Measurements from ENCODE around the gene MXD4.

MXD4 gene

DNA sequence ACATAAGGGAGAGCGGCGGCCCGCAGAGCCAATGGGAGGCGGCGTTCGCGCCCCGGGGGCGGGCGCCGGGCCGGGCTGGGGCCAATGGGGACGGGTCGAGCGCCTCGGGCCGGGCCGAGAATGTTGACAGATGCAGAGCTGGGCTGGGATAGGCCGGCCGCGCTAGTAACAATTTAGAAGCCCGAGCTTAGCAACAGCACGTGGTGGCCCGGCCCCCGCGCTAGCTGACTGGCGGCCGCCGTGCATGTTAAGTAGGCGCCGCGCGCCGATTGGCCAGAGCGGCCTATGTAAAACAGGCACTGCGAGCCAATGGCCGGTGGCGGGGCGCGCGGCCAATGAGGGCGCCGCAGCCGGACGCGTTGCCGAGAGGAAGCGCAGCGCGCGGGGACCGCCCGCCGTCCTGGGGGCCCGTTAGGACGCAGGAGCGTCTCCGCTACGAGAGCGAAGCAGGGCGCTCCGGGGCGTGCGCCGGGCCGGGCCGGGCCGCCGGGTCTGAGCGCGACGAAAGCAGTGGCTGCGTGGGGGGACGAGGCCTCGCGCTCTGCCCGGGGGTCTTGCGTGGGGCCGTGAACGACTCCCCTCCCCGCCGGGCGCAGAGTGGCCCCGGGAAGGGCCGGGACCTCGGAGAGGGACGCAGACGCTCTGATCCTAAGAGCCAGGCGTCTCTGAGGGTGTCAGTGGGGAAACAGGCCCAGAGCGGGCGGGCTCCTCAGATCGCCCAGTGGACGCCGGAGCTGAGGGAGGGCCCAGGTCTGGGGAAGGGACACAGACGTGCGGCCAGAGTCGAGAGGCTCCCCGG, 435 bp upstream of the MXD4 start:
- DNase-seq (ENCODE audit: low spot score) = peak; percentile 99

DNA sequence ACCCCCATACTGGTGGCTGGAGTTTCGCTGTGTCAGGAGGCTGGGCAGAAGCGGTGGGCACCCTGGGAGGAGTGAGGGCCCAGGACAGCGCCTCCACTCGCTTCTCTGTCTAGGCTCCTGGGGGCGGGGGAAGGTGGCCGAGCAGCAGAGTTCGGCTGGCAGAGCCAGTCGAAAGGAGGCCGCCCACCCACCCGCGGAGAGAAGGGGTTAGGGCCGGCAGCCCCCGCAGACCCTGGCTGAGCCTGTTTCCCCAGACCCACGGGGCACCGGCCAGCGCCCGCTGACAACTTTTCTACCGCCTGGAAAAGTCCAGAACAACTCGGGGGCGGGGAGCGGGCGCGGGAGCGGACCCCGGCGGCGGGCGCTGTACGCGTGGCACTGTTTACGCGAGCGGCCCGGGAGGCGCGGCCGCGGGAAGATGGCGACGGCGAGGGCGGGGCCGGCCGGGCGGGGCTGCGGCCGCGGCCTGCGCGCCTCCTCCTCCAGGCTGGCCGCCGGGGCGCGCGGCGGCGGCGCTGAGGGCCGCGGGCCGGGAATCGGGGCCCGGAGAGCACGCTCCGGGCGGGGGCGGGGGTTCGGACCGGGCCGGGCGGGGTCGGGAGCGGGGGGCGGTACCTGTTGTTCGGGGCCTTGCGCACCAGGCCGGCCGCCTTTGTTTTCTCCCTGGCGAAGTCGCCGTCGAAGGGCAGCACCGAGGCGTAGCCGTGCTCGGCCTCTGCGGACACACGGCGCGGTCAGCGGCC, 628 bp downstream of the MXD4 start:
- DNase-seq (ENCODE audit: low spot score) = no peak

DNA sequence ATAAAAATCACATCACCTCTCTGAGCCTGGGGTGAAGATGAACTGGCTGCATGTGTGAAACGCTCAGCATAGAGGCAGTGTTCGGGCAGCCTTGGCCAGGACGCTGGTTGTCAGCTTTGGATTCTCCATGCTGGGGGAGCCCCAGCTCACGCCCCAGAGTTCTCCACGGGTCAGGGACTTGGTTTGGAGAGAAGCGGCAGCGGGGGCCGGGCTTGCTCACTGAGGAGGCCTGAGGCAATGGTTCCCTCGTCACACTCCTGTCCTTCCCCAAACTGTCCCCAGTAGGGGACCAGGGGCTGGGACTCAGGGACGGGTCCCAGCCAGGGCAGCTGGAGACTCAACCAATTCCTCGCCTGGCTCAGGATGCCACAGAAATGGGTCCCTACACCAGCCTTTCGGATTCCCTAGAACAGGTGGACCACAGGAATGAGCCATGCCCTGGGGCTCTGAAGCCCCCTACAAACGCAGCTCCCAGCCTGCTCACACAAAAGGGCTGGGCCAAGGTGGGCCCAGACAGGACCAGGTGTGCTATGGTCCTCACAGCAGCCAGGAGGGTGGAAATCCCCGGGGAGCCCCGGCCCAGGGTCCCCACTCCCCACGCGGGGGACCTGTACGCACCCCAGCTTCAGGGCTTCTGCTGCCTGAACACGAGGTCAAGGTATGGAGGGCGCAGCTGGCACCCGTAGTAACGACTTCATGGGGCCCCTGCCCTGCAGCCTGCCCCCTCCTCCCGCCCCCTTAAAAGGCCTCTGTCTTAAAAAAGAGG, 1.4 kb downstream of the MXD4 start:
- DNase-seq (ENCODE audit: low spot score) = no peak

DNA sequence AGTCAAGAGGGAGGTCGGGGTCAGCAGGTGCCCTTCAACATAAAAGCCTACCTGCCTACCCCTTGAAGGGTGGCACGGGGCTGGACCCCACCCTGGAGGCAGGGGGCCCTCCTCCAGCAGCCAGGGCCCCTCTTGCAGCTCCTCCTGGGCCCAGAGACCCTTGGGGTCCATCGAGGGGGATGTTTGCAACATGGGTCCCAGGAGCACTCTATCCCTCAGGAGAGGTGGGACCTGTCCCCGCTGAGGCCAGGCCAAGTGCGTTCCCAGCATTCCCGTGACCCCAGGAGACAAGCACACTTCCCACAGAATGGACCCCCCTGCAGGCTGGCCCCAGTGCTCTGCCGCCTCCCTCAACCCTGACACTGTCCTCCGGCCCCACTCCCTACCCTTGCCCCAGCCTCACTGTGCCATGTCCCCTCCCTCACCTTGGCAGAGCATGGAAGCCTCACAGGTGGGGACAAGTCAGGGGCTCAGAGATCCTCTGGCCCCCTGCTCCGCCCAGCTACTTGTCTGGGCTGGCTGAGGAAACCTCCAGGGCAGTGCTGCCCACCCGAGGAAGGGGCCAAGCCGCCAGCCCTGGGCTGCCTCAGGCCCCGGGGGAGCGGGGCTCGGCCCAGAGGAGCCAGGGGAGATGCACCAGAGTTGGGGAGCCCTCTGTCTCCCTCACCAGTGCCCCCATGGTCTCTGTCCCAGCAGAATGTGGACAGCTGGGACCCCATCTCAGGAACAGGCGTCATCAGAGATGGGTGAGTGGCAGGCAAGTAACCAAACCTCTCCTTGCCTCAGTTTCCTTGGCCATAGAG, 2.2 kb downstream of the MXD4 start:
- no peak for DNase-seq (ENCODE audit: low spot score)

DNA sequence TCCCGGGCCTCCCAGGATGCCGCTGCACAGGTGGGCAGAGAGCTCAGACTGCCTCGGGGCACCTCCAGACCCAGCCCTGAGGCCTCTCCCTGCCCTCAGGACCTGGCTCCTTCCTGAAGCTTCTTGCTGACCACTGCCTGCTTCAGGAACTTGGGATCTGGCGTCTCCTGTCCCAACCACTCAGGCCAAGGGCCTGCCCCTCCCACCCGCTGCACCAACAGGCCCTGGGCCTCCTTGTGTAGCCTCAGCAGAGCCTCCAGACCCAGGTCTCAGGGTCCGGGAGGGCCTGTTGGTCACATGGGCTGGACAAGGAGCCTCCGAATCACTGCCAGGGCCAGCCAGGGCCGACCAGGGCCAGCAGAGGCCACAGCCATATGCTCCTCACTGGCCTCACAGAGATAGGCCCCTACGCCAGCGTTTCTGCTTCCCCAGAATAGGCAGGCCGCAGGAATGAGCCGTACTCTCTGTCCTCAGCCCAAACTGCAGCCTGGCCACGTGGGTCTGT, 2.8 kb downstream of the MXD4 start:
- no peak for DNase-seq (ENCODE audit: low spot score)

DNA sequence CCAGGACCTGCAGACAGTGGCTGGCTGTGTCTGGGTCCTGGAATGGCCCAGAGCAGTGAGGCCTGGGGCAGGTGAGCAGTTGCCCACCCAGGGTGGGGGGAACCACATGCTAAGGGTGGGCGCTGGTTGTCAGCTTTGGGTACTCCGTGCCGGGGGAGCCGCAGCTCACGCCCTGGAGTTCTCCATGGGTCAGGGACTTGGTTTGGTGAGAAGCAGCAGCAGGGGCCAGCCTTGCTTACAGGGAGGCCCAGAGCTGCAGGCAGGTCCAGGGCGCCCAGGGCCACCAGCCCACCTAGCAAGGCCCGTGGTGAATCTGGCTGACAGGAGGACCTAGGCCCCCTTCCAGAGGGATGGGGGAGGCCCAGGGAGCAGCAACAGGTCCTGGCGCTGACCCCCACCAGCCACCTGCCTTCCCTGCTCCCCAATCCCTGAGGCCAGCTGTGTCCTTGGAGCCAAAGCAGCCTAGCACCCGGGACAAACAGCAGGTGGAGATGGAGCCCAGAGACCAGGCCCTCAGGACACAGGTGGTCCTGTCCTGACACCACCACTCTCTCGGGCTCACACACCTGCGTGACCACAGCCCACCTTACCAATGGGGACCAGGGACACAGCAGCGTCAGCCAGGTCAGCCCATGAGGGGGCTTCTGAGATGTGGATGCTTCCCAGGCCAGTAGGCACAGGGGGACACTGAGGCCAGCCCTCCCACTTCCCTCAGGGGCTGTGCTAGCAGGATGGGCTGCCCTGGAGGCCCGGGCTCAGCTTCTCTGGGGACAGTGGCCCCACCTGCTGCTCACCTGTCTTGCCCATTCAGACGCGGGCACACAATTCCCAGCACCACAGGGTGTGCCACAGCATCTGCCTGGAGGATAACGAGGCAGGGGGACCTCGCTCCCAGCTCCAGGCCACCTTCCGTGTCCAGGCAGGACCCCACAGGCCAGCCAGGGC, 3.5 kb downstream of the MXD4 start:
- no peak for DNase-seq (ENCODE audit: low spot score)

DNA sequence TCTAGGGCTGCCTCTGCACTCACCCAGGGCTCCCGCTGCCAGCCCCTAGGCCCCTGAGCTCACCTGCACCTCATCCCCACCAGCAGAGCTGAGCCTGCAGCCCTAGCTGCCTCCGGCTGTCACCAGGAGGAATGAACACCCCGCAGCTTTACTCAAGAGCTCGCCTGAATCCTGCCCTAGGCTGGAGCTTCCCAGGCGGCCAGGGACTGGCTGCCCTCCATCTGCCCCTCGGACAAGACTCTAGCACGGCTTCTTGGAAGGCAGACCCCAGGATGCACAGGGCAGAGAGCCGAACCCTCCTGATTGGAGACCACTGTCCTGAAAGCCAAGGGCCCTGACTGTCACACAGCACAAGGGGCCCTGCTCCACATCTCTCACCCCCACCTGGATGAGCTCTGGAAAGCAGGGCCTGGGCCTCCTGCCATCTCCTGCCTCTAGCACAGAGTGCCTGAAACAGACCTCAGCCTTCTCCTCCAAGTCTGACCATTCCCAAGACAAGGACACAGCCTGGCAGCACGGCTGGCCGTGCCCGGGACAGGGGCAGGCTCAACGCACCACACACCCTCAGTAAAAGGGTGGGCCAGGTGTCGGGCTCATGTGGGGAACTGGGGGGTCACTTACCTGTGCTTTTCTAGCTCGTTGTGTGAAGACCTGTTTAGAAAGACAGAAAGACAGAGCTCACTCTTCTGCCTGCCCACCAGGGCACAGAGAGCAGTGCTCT, 4.4 kb downstream of the MXD4 start:
- no peak for DNase-seq (ENCODE audit: low spot score)

DNA sequence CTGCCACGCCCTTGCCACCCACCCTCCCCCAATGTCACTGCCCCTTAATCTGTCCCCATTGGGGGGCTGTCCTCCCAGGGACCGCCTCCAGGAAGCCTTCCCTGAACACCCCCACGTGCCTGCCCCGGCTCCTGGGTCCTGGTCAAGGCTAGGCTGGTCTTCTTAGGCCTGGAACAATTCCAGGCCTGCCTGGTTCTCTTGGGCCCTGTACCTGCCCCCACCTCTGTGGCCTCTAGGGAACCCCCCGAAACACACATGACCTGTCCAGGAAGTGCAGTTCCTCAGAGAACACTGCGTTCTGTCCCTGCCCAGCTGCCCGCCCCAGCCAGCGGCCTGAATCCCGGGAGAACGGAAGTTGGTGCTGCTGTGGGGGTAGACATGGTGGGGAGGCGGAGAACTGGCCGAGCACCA, 5.1 kb downstream of the MXD4 start:
- no peak for DNase-seq (ENCODE audit: low spot score)

DNA sequence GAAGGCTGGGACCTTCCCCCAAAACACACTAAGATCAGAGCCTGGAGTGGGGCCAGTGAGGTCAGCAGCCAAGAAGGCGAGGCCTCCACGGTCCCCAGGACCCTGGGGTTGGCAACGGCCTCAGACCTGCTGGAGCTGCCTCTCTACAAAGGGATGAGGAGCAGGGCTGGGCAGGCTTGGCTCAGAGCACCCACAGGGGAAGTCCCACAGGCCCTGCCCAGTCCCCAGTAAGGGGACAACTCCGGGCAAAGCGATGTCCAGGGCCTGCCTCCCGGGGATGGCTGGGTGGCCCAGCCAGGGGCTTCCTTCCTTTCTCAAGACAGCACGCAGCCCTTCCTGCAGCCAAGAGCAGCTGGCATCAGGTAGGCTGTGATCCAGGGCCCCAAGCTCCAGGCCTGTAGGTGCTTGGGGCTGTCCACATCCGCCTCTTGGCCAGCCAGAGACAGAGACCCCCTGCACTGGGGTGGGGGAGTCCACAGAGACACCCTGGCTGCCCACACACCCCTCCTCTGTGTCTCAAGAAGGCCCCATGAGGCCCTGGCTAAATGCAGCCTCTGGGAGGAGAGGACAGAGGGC, 5.7 kb downstream of the MXD4 start:
- DNase-seq (ENCODE audit: low spot score) = no peak

DNA sequence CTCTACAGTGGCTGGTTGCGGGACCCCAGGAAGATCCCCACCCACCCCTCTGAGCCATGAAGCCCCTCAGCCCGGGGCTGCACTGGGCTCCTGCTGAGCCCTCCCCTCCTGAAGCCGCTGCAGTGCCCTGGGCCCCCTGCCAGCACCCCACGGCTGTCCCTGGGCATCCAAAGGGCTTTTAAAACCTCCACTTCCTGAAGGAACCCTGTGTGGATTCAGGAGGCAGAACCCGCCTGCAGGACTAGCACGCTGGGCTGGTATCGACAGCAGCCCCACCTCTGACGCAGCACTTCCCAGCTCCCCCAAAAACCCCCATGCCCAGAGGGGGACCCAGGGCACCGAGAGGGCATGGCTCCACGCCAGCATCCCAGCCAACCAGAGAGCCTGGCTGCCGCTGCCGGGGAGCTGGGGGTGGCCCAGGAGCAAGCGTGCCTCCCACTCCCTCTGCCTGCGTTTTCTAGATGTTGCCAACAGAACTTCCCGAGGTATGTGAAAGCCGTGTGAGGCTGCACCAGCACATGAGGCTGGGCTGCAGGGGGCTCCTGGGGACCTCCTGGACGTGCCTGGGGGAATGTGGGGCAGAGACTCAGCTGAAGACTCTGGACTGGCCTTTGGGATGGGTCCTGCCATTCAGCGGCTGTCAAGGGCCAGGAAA, 6.3 kb downstream of the MXD4 start:
- peak; percentile 66 for DNase-seq (ENCODE audit: low spot score)

DNA sequence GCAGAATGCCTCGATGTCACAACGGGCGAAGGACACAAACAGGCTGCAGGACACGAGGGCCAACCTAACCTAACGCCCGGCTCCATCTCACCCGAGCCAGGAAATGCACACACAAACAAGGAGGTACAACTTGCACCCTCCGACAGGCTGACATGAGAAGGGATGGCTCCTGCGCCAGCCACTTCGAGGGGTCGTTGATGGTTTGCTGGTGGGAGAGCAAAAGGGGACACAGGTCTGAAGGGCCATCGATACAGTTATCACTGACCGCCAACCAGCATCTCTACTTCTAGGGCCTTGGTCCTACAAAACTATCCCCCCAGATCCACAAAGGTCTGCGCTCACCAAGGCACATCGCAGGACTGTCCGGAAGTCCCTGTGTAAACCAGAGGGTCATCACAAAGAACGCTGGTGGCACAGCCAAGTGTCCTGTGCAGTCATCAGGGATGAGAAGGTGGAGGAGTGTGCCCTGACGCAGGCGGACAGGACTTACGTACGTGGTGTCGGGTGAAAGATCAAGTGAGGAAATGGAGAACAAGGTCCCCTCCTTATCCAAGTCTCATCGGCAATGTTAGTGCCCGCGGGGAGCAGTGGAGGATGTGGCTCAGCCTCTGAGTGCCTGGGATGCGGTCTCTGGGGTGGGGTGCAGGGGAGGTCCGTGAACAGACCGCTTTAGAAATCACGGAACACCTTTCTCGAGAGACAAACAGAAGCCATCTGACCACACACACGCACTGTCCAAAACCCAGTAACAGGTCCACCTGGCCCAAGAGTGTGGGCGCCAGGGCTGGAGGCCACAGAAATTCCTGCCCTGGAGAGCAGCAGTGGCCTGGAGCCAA, 7.0 kb downstream of the MXD4 start:
- DNase-seq (ENCODE audit: low spot score) = no peak

DNA sequence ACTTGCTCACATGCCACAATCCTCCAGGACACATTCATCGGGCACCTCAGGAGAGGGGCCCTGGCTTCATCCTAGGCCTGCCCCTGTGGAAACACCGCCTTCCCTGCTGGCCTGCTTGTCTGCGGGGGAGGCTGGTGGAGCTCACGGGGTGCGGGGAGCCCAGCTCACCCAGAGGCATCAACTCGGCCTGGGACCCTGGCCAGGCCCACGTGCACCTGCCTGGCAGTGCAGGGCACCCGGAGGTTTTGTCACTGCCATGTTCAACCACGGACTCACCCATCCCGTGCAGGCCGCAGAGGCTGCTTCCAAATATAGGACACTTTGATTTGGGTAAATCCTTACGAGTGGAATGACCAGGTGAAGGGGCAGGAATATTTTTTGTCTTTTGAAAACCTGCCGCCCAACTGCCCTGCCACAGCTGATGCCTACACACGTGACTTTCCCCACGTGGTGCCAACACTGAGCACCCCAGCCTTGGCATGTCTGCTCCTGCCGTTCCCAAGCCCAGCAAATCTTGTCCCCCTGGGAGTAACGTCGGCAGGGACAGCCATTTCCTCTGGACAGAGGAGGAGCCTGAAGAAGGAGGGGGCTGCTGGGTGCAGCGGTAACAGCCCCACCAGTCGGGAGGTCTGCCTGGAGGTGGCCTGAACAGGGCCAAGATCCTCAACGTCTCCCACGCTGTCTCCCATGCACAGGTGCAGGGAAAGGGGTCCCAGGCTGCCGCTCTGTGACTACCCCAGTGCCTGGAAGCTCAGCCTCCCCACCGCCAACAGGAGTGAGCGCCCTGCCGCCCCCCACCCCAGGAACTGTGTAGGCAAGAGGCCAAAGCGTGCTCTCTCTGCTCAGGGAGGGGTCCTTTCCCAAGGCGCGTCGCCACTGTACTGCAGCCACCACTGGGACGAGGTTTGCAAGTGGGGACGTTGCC, 8.5 kb downstream of the MXD4 start:
- DNase-seq (ENCODE audit: low spot score) = no peak

DNA sequence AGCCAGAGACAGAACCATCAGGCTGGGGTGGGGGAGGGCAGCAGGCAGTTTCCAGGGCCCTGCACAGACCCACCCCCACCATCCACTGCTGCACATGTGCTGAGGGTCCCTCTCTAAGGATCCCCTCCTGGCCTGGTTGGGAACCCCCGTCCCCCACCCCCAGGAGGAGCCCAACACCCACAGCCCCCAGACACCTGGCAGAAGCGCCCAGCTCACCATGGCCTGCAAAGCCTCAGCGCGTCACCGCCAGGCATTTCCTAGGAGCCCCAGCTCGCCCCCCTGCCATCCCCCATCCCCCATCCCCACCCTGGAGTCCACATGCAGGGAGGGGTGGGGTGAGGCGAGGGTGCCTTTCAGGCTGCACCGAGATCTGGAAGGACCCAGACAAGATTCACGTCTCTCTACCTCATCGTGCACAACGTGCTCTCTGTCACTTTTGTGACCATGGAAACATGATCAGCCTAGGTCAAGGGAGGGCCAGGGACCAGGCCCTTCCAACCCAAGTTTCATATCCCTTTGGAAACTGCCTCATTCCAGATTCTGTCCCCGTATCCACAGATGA, 9.3 kb downstream of the MXD4 start:
- DNase-seq (ENCODE audit: low spot score) = no peak

DNA sequence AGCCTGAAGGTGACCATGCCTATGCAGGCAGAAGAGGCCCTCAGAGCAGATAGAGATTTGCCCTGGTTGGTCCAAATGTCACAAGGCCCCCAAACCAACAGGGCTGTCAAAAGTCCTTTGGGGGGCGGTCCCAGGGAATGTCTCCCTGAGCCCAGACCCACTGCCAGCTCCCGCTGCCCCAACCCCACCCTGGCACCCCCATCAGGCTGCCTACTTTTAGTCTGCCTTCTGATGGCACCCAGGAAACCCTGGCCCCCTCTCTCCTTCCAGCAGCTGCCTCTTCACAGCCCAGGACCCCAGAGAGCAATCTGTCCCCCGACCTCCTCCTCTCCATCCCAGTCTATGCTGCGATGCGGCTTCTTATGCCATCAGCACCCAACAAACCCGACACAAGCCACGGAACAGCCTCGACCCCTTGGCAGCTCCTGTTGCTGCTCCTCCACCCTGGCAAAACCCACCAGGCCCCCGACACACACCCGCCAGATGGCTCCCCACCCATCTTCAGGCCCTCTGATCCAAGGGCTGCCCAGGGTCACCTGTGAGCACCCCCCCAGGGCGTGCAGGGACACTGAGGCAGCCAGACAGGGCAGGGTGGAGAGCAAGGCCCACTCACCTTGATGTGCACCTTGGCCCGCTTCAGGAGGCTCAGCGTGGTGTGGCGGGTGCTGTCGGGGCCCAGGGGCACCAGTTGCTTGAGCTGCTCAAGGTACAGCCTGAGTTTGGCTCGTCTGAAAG, 9.9 kb downstream of the MXD4 start:
- no peak for DNase-seq (ENCODE audit: low spot score)

DNA sequence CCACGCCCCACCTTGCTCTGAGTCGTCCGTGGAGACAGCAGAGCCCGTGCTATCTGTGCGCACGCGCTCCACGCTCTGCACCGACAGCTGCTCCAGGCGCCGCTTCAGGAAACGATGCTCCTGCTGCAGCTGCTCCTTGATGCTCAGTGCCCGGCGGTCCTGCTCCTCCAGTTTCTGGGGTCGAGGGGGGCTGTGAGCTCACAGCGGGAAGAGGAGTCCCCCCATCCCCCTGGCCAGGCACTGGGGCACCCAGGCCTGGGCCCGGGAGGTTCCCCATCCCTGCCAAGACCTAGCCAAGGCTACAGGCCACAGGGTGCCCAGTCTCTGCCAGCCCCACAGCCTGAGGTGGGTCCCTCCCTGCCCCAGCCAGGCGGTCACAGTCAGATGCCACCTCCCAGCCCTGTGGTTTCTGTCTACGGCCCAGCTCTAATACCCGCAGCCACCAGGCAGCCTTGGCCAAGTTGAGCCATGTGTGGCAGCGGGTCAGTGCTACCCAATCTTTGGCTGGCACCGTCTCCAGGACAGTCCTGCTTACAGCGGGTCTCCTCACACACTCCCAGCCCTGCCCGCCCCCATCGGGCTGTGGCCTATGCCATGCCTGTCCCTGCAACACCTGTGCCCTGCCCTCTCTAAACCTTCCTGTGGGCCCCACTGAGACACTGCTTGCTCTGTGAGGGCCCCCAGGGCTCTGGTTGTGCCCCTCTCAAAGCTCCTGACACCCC, 10.7 kb downstream of the MXD4 start:
- no peak for DNase-seq (ENCODE audit: low spot score)

Measured in putamen (tissue), 1 donor.